H1 (cell line): ENCODE results near the gene PMM1. TPM values are rescaled to one million over a fixed set of nuclear protein-coding genes. Genes with fewer than 3 reads are reported as not detected.

Source experiments
- CHD2 ChIP-seq: IDR thresholded peaks from 2 replicates; pipeline ENCODE4 v1.6.1; 2012; ENCODE audit warnings: low read length, improper control_type of control experiment
- HDAC6 ChIP-seq: IDR thresholded peaks from one replicate; pipeline ENCODE4 v1.7.1; 2012; ENCODE audit warnings: low read depth, mild to moderate bottlenecking, inconsistent platforms, low read length, moderate library complexity
- JUN ChIP-seq: IDR thresholded peaks from 2 replicates; pipeline ENCODE4 v1.6.1; 2011; ENCODE audit warnings: low read depth, mild to moderate bottlenecking, improper control_type of control experiment, low read length
- NRF1 ChIP-seq: IDR thresholded peaks from 2 replicates; pipeline ENCODE4 v1.6.1; 2011; ENCODE audit warnings: mild to moderate bottlenecking, low read depth, low read length, improper control_type of control experiment
- ZNF274 ChIP-seq: IDR thresholded peaks from 2 replicates; pipeline ENCODE4 v1.7.0; 2012; ENCODE audit warnings: low read length, borderline replicate concordance; ENCODE audit errors: extremely low read depth
- polyA plus RNA-seq, 7 experiments: library from polyadenylated mRNA; depleted of rRNA in 3 of 7; stranded (reverse) in 5 of 7; unstranded in 2 of 7; fragments of >200 nt in 5 of 7; fragments of 200-250 nt in 2 of 7; gene quantifications; 1 replicate in 5 of 7; 2 replicates in 1 of 7; 4 replicates in 1 of 7; pipeline versions ENCODE4 v1.2.1 to v1.2.3, GENCODE V29; 2011 to 2013; ENCODE audit warnings: missing spikeins in 2 of 7, mixed read lengths in 2 of 7
- total RNA-seq: library from RNA; stranded (reverse); fragmentation: NEBNext Ultra II Directional; extraction: Animal tissue kit (Norgen Biotek cat#: 25700); gene quantifications from 2 replicates; pipeline ENCODE4 v1.2.1, GENCODE V29; 2021
- TF ChIP-seq, protein P1 (sequence below): fragments of 300-600 bp; sonication (generic); IDR thresholded peaks from 2 replicates; pipeline ENCODE4 v1.7.1; 2012; ENCODE audit warnings: low read length, moderate library complexity, mild to moderate bottlenecking, inconsistent platforms; ENCODE audit not compliant: insufficient replicate concordance

PMM1 gene
- total and polyA plus RNA-seq, 2 of the 8 experiments (the other 6 are each of a cell fraction or from before 2014, with no cell fraction given) = 11.3 to 20.0 TPM

DNA sequence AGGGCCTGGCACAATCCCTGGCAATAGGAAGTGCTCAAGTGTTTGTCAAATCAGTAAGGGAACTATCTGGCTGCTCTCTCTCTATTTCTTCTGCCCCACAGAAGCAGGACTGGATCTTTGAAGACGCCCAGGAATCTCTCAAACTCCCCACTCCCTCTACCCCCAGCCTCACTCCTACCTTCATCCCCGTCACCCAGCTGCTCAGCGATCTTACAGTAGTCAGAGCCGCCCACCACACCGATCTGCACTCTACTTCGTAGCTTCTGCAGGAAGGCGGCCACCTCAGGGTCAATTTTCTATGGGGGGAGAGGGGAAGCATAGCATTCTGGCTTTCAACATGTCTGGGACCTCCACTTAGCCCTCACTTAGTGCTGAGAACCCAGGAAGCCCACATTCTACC is 3.7 kb downstream of the PMM1 start (continued):
- TF ChIP-seq, protein P1, sequence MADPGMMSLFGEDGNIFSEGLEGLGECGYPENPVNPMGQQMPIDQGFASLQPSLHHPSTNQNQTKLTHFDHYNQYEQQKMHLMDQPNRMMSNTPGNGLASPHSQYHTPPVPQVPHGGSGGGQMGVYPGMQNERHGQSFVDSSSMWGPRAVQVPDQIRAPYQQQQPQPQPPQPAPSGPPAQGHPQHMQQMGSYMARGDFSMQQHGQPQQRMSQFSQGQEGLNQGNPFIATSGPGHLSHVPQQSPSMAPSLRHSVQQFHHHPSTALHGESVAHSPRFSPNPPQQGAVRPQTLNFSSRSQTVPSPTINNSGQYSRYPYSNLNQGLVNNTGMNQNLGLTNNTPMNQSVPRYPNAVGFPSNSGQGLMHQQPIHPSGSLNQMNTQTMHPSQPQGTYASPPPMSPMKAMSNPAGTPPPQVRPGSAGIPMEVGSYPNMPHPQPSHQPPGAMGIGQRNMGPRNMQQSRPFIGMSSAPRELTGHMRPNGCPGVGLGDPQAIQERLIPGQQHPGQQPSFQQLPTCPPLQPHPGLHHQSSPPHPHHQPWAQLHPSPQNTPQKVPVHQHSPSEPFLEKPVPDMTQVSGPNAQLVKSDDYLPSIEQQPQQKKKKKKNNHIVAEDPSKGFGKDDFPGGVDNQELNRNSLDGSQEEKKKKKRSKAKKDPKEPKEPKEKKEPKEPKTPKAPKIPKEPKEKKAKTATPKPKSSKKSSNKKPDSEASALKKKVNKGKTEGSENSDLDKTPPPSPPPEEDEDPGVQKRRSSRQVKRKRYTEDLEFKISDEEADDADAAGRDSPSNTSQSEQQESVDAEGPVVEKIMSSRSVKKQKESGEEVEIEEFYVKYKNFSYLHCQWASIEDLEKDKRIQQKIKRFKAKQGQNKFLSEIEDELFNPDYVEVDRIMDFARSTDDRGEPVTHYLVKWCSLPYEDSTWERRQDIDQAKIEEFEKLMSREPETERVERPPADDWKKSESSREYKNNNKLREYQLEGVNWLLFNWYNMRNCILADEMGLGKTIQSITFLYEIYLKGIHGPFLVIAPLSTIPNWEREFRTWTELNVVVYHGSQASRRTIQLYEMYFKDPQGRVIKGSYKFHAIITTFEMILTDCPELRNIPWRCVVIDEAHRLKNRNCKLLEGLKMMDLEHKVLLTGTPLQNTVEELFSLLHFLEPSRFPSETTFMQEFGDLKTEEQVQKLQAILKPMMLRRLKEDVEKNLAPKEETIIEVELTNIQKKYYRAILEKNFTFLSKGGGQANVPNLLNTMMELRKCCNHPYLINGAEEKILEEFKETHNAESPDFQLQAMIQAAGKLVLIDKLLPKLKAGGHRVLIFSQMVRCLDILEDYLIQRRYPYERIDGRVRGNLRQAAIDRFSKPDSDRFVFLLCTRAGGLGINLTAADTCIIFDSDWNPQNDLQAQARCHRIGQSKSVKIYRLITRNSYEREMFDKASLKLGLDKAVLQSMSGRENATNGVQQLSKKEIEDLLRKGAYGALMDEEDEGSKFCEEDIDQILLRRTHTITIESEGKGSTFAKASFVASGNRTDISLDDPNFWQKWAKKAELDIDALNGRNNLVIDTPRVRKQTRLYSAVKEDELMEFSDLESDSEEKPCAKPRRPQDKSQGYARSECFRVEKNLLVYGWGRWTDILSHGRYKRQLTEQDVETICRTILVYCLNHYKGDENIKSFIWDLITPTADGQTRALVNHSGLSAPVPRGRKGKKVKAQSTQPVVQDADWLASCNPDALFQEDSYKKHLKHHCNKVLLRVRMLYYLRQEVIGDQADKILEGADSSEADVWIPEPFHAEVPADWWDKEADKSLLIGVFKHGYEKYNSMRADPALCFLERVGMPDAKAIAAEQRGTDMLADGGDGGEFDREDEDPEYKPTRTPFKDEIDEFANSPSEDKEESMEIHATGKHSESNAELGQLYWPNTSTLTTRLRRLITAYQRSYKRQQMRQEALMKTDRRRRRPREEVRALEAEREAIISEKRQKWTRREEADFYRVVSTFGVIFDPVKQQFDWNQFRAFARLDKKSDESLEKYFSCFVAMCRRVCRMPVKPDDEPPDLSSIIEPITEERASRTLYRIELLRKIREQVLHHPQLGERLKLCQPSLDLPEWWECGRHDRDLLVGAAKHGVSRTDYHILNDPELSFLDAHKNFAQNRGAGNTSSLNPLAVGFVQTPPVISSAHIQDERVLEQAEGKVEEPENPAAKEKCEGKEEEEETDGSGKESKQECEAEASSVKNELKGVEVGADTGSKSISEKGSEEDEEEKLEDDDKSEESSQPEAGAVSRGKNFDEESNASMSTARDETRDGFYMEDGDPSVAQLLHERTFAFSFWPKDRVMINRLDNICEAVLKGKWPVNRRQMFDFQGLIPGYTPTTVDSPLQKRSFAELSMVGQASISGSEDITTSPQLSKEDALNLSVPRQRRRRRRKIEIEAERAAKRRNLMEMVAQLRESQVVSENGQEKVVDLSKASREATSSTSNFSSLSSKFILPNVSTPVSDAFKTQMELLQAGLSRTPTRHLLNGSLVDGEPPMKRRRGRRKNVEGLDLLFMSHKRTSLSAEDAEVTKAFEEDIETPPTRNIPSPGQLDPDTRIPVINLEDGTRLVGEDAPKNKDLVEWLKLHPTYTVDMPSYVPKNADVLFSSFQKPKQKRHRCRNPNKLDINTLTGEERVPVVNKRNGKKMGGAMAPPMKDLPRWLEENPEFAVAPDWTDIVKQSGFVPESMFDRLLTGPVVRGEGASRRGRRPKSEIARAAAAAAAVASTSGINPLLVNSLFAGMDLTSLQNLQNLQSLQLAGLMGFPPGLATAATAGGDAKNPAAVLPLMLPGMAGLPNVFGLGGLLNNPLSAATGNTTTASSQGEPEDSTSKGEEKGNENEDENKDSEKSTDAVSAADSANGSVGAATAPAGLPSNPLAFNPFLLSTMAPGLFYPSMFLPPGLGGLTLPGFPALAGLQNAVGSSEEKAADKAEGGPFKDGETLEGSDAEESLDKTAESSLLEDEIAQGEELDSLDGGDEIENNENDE = no peak
- TF ChIP-seq ZNF274 = no peak
- no peak for TF ChIP-seq JUN
- TF ChIP-seq CHD2 = no peak
- no peak for TF ChIP-seq HDAC6
- TF ChIP-seq NRF1 = no peak
